Mesodermal cell (in vitro differentiated cells): ENCODE measurements around the gene TTC3.

Experiments
- H3K27ac ChIP-seq: 2 replicates; pipeline ENCODE4 v1.7.0; 2013; ENCODE audit warnings: mild to moderate bottlenecking, low read depth, low read length, moderate library complexity; ENCODE audit not compliant: severe bottlenecking
- H3K36me3 ChIP-seq: 2 replicates; pipeline ENCODE4 v1.7.1; 2013; ENCODE audit warnings: mild to moderate bottlenecking, low read length, moderate library complexity; ENCODE audit not compliant: control insufficient read depth, insufficient read depth
- H3K4me1 ChIP-seq: one replicate; pipeline ENCODE4 v1.7.1; 2013; ENCODE audit warnings: mild to moderate bottlenecking, low read length; ENCODE audit not compliant: insufficient read depth, control insufficient read depth, poor library complexity, severe bottlenecking
- H3K4me3 ChIP-seq: 2 replicates; pipeline ENCODE4 v1.7.0; 2013; ENCODE audit warnings: low read length, control low read depth, mild to moderate bottlenecking; ENCODE audit not compliant: insufficient read depth, poor library complexity, severe bottlenecking; ENCODE audit errors: extremely low read depth
- H3K9me3 ChIP-seq: 2 replicates; pipeline ENCODE4 v1.7.1; 2013; ENCODE audit warnings: mild to moderate bottlenecking, low read length, moderate library complexity; ENCODE audit not compliant: control insufficient read depth
- WGBS, 2 experiments: methylation state at CpG; one replicate each; pipeline ENCODE4 v1.1.5; 2013; ENCODE audit warnings: missing lambda C conversion rate in 2 of 2; ENCODE audit not compliant: insufficient coverage in 2 of 2; 5-methylcytosine and 5-hydroxymethylcytosine counted together

TTC3 gene

DNA sequence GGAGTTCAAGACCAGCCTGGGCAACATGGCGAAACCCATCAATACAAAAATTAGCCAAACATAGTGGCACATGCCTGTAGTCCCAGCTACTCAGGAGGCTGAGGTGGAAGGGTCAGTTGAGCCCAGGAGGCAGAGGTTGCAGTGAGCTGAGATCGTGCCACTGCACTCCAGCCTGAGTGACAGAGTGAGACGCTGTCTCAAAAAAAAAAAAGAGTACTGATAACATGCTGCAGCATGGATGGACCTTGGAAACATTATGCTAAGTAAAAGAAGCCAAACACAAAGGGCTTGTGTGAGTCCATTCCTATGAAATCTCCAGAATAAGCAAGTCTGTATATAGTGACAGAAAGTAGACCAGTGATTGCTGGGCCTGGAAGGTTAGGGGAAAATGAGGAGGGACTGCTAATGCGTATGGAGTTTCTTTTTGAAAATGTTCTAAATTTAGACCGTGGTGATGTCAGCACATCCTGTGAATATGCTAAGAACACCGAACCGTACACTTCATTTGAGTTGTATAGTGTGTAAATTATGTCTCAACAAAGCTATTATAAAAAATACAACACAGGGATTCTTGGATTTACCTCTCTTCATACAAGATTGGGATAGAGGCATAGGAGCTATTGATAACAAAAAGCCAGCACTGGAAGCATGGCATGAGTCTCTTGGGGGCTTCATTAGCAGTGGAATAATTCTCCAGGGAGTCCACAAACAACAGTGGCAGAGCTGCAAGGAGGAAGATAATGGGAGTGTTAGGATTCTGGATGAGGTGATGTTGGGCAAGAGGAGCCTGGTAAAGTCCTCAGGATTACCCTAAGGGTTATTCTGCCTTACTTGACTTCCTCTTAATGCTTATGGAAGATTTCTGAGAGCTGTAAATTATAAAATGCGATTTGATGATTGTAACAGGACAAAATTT lies 73.5 kb downstream of the TTC3 start:
- peaks cover 6% of the 10 kb centered on the region for H3K4me1 ChIP-seq
- no peak overlapping the region for H3K4me3 ChIP-seq
- H3K9me3 ChIP-seq = no peaks in the 10 kb centered on the region
- H3K27ac ChIP-seq = no peak overlapping the region
- 91 to 95% methylated on average over 3 of the region's 8 CpGs for WGBS, 2 experiments
- H3K36me3 ChIP-seq = peaks cover 58% of the 10 kb centered on the region

DNA sequence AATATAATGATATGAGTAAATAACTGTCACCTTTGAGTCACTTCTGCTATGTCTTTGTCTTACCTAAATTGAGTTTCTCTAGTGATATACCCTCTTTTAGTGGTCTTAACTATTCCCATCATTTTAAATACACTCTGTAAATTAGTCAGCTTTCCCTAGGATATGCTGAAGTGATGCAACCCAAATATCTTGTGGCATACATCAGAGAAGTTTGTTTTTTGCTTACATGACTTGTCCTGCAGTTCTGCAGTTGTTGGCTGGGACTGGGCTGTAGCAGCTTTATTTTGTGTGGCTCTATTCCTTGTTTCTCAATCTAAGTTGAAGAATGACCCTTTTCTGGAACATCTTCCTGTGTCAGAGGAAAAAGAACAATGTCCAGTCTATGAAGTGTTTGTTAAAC lies 76.4 kb downstream of the TTC3 start:
- Histone ChIP-seq H3K27ac (no peak overlapping the region), H3K4me1 (peaks cover 6% of the 10 kb centered on the region), H3K4me3 (no peak overlapping the region), H3K9me3 (no peaks in the 10 kb centered on the region), H3K36me3 (peaks cover 76% of the 10 kb centered on the region)

DNA sequence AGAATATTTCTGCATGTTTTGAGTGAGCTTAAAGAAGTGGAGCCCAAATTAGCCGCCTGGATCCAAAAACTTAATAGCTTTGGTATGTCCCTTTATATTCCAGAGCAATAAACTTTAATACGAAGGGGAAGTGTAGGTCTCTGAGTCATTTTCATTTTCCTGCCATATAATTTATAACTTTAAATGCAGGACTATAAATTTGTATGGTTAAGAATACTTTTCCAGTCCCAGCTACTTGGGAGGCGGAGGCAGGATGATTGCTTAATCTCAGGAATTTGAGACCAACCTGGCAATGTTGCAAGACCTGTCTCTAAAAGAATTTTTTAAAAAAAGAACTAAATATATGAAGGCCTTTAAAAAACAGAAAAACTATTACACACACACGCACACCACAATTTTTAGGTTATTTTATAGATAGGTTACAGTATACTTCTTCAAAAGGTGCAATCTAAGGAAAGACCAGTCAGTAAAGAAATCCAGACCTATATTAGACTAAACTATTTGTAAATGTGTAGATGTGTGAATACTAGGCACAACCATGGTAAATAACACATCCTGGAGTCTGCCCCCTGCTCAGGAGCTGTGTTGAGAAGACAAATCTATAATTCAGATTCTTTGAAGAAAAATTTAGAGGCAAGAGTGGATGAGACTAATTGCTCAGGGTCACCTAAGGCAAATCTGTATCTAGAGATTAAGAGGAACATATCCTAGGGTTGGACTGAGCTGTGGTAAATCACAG lies 80.3 kb downstream of the TTC3 start:
- no peak overlapping the region for H3K4me3 ChIP-seq
- H3K27ac ChIP-seq = peak overlapping the region; percentile 58

DNA sequence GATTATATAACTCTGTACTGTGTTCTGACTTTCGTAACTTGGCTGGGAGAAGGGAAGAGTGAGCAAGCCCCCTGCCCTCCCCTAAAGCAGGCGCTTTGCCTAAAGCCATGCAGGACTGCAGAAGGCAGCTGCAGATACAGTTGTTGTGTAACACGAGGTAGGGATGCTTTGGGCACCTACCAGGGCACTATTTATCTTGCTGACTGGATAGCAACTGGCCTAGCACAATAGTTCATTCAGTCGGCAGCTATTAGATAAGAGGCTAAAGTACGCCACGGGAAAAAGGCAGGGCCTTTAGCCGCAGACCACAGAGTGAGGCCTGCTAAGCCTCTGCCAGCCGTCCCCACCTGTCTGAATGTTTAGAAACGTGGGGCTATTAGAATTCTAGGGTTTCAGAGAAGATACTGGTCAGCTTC lies 80.9 kb downstream of the TTC3 start:
- Histone ChIP-seq H3K27ac (peak overlapping the region; percentile 58), H3K36me3 (peaks cover 65% of the 10 kb centered on the region), H3K9me3 (no peaks in the 10 kb centered on the region), H3K4me1 (no peaks in the 10 kb centered on the region), H3K4me3 (no peak overlapping the region)
- WGBS, 2 experiments = 91% methylated on average over 9 of the region's 9 CpGs

More for the DNA sequence above, 80.3 kb downstream of the TTC3 start:
- H3K9me3 ChIP-seq = no peaks in the 10 kb centered on the region
- H3K36me3 ChIP-seq = peaks cover 65% of the 10 kb centered on the region
- WGBS, 2 experiments = 83% methylated on average over 1 of the region's 4 CpGs; no CpG with 5 or more reads in 1 of the 2 experiments
- no peaks in the 10 kb centered on the region for H3K4me1 ChIP-seq

DNA sequence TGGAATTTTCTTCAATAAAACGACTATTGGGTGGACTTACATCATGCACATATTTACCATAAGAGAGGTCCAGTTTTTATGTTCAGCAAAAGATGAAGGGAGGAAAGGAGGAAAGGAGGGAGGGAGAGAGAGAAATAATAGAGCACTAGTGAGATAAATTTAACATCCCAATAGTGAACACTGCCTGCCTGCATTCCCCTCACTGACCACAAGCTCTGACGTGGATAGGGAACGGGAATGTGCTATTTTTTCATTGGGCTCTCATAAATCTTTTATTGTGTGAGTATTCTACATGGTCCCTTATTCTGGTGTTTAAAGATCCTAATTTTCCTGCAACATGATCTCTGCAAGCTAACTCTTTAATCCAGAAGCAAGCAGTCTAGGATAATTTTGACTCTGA lies 82.1 kb downstream of the TTC3 start:
- Histone ChIP-seq H3K4me3 (no peak overlapping the region), H3K4me1 (no peaks in the 10 kb centered on the region), H3K27ac (no peak overlapping the region), H3K36me3 (peaks cover 70% of the 10 kb centered on the region), H3K9me3 (no peaks in the 10 kb centered on the region)
- WGBS, 2 experiments = no CpG with 5 or more reads among the region's 3 CpGs

DNA sequence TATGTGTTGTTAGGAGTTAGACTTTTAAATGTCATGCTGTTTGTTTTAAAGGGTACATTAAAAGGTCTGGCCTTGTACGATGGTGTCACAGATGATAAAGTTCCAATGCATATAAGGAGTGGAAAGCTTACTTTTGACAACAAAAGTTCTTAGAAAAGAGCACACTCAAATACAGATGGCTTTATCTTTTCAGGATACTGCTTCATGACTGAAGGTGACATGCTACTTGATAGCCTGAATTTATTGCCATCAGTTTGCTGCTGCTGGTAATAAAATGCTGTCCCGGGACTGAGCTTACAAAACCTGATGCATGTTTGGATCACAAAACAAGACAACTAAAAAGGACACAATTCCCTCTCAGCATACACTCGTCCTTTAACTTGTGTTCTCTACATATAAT lies 84.9 kb downstream of the TTC3 start:
- no peaks in the 10 kb centered on the region for H3K9me3 ChIP-seq
- WGBS, 2 experiments = 97% methylated on average over 2 to 3 of the region's 3 CpGs
- H3K4me3 ChIP-seq = no peak overlapping the region
- no peak overlapping the region for H3K27ac ChIP-seq
- H3K36me3 ChIP-seq = peaks cover 72% of the 10 kb centered on the region
- H3K4me1 ChIP-seq = no peaks in the 10 kb centered on the region

DNA sequence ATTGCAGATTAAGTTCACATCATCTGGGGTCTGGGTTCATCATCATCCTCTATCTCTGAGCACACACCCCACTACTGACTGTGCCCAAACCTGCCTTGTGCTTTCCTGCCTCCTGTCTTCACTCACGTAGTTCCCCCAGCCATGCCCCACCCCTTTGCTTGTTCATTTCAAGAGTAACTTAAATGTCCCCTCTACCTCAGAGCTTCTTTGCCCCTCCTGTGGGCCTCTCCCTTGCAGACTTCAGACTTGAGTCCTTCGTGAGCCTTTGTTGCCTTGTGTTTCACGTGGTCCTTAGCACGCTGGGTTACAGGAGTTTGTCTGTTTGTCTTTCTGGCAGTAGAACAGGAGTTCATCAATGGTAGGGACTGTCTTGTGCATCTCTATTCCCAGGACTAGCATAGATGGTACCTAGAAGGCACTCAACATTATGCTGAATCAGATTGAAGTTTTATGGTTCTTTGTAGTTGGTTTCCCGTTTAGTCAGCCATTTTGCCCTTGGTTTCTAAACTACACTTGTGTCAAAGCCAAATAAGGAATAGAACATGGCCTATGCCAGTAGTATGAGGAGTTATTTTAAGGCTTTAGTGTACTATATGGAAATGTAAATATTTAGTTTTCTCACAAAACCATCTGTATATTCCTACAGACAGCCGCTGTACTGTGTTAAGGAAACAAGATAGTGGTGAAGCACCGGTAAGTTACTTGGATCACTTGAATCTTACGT lies 86.2 kb downstream of the TTC3 start:
- H3K4me1 ChIP-seq = no peaks in the 10 kb centered on the region

DNA sequence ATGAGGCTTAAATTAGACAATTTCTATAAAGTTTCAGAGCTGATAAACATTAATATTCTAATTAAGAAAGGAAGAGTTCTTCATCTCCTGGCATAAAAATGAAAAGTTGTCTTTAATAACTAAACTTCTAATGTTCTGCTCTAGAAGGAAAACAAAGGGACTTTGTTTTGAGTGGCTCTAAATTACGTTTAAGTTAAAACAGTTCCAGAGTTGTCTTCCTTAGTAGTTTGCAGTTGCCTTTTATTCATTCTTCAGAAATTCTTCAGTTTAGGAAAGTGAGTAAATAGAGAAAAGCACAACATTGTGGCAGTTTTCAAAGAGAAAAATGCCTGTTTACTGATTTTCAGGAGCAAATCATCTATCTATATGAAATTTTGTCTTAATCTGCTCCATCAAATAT lies 86.9 kb downstream of the TTC3 start:
- Histone ChIP-seq H3K9me3 (no peaks in the 10 kb centered on the region), H3K4me3 (no peak overlapping the region), H3K27ac (no peak overlapping the region), H3K4me1 (no peaks in the 10 kb centered on the region), H3K36me3 (peaks cover 78% of the 10 kb centered on the region)
- no CpG with 5 or more reads among the region's 1 CpG for WGBS, 2 experiments

More for the DNA sequence above, 86.2 kb downstream of the TTC3 start:
- WGBS, 2 experiments = 93 to 96% methylated on average over 2 to 6 of the region's 8 CpGs
- Histone ChIP-seq H3K9me3 (no peaks in the 10 kb centered on the region), H3K36me3 (peaks cover 75% of the 10 kb centered on the region), H3K4me3 (no peak overlapping the region), H3K27ac (no peak overlapping the region)

DNA sequence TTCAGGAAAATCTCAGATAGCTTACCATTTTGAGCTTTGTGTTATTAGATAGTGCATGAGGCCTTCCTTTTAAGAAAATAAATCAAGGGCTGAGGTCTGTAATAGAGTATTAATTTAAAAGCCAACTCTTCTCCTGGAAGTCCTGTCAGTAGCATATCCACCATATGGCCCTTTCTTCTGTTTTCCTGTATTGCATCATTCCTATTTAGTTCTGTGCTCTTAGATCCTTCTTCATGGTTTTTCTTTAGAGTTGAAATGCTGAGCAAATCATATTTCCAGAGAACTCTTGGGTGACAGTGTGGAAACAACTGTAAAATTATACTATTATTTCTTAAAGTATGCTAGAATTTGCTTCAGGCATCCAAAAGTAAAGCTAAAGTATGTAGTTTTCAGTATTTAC lies 91.7 kb downstream of the TTC3 start:
- H3K4me1 ChIP-seq = no peaks in the 10 kb centered on the region
- no peak overlapping the region for H3K27ac ChIP-seq
- peaks cover 66% of the 10 kb centered on the region for H3K36me3 ChIP-seq
- H3K4me3 ChIP-seq = no peak overlapping the region
- H3K9me3 ChIP-seq = no peaks in the 10 kb centered on the region

DNA sequence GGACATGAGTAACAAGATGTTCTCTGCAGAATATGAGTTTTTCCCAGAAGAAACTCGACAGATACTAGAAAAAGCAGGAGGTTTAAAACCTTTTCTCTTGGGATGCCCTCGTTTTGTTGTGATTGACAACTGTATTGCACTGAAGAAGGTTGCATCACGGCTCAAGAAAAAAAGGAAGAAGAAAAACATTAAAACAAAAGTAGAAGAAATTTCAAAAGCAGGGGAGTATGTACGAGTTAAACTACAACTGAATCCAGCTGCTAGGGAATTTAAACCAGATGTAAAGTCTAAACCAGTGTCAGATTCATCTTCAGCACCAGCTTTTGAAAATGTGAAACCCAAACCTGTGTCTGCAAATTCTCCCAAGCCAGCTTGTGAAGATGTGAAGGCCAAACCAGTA lies 92.5 kb downstream of the TTC3 start:
- H3K4me1 ChIP-seq = no peaks in the 10 kb centered on the region
- peaks cover 62% of the 10 kb centered on the region for H3K36me3 ChIP-seq
- no peak overlapping the region for H3K4me3 ChIP-seq
- WGBS, 2 experiments = 87 to 100% methylated on average over 2 to 3 of the region's 4 CpGs
- no peaks in the 10 kb centered on the region for H3K9me3 ChIP-seq
- H3K27ac ChIP-seq = no peak overlapping the region
